Muscle of leg (tissue), 11 donors: ENCODE data around the gene NBPF3. TPM values are rescaled to one million over a fixed set of nuclear protein-coding genes. Genes with fewer than 3 reads are reported as not detected.
"Not testable (repeated sequence)": the region's sequence is repeated elsewhere in the genome, so short reads cannot be mapped to it uniquely, and the experiment has no call there.

ENCODE experiments used
- DNase-seq: peaks from one replicate; pipeline ENCODE4 v3.0.0; 2013
- H3K27ac ChIP-seq: one replicate; pipeline ENCODE4 v1.5.1; 2013; ENCODE audit warnings: mild to moderate bottlenecking, low read length, control low read depth
- H3K27me3 ChIP-seq: one replicate; pipeline ENCODE4 v1.6.1; 2013; ENCODE audit warnings: low read length; ENCODE audit not compliant: control insufficient read depth, insufficient read depth
- H3K36me3 ChIP-seq: one replicate; pipeline ENCODE4 v1.6.1; 2013; ENCODE audit warnings: low read length; ENCODE audit not compliant: control insufficient read depth, insufficient read depth
- H3K4me1 ChIP-seq: one replicate; pipeline ENCODE4 v1.6.1; 2013; ENCODE audit warnings: low read length; ENCODE audit not compliant: control insufficient read depth, insufficient read depth
- H3K4me3 ChIP-seq: one replicate; pipeline ENCODE4 v1.5.1; 2013; ENCODE audit warnings: low read length, control low read depth
- H3K9me3 ChIP-seq: replicated peaks from 2 replicates; pipeline ENCODE4 v1.6.1; 2013; ENCODE audit warnings: low read depth, low read length; ENCODE audit not compliant: control insufficient read depth
- WGBS: methylation state at CpG from one replicate; pipeline ENCODE4 v1.1.5; 2013; ENCODE audit warnings: missing lambda C conversion rate; ENCODE audit not compliant: insufficient coverage; 5-methylcytosine and 5-hydroxymethylcytosine counted together
- polyA plus RNA-seq, 8 donors: library from polyadenylated mRNA; unstranded; fragments of 120-200 nt; gene quantifications; one replicate each; pipeline versions ENCODE4 v1.2.1 to v1.2.3, GENCODE V29; 2013; ENCODE audit warnings: inconsistent platforms in 1 of 8, low replicate concordance in 1 of 8; ENCODE audit not compliant: insufficient read length in 8 of 8, insufficient read depth in 1 of 8
- total RNA-seq: library from RNA; stranded (reverse); fragments of 120-200 nt; gene quantifications from one replicate; pipeline ENCODE4 v1.2.4, GENCODE V29; 2013

Gene NBPF3
- total and polyA plus RNA-seq, 9 donors: 4.4 to 11.4 (median 7.1) TPM

DNA sequence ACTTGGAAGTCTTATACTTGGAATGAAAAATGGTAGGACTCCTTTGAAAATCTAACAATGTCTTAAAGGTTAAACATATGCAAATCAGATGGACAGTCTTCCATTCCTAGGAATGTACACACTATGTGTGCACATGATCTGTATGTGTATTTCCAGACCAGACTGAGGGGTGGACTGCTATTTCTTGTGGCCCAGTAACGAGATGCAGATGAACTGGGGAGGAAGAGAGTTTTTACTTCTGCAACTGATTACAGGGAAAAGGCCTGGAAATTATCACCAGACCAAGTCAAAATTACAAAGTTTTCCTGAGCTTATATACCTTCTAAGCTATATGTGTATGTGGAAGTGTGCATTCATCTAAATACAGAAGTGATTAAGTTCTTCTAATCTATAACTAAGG lies 17.7 kb downstream of the NBPF3 start:
- Histone ChIP-seq H3K4me1 (no peaks in the 10 kb centered on the region), H3K27me3 (no peaks in the 10 kb centered on the region), H3K27ac (no peak overlapping the region), H3K36me3 (peaks cover 8% of the 10 kb centered on the region), H3K9me3 (no peaks in the 10 kb centered on the region), H3K4me3 (no peak overlapping the region)
- WGBS: no CpG with 5 or more reads among the region's 1 CpG
- no peak for DNase-seq

DNA sequence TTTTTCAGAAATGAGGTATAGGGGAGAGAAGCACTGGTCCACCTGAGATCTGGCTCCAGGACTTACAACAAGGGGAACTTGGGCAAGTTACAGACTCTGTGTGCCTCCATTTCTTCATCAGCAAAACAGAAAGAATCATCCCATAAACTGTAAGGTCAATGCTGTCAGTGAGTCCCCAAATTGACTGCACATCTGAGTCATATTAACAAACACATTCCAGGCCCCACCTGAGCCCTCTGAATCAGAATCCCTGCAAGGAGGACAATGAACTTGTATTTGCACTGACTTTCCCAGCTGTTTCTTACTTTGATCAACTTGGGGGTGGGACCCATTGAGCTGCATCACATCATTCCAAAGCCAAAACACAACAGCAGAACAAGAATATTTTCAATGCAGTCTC lies 25.2 kb downstream of the NBPF3 start:
- H3K9me3 ChIP-seq, H3K36me3 ChIP-seq, H3K27me3 ChIP-seq, DNase-seq, H3K27ac ChIP-seq, H3K4me3 ChIP-seq, H3K4me1 ChIP-seq: not testable (repeated sequence)

DNA sequence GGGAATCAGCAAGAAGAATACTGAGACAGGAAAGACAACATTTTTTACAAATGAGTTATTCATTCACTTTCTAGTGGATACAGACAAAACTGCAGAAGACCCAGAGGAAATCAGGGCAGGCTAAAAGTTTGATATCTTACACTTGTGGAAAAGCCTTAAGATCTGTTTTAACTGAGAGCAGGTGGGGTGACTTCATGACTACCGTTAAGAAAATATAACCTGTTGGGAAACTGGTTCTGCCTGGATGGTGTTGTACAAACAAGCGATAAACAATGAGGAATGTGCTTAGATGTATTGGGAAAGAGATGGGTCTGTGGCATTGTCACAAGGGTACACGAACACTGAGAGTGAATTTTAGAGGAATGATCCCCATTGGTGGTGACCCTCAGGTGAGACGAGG lies 28.0 kb downstream of the NBPF3 start:
- WGBS: 69% methylated on average over 3 of the region's 4 CpGs
- H3K4me3 ChIP-seq, DNase-seq, H3K36me3 ChIP-seq, H3K9me3 ChIP-seq, H3K27ac ChIP-seq, H3K27me3 ChIP-seq: not testable (repeated sequence)
- peaks cover 12% of the 10 kb centered on the region for H3K4me1 ChIP-seq

DNA sequence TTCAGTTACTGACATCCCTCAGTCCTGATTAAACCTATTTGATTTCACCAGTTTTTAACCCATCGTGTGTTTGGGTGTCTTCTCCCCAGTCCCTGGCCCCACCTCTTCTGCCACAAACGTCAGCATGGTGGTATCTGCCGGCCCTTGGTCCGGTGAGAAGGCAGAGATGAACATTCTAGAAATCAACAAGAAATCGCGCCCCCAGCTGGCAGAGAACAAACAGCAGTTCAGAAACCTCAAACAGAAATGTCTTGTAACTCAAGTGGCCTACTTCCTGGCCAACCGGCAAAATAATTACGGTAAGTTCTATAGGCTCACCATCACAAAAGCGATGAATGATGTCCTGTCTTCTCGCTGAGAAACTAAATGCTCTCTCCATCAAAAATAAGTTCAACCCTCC lies 28.7 kb downstream of the NBPF3 start:
- Histone ChIP-seq H3K36me3 (peaks cover 4% of the 10 kb centered on the region), H3K27me3 (no peaks in the 10 kb centered on the region), H3K4me1 (peaks cover 16% of the 10 kb centered on the region), H3K27ac (no peak overlapping the region), H3K9me3 (no peaks in the 10 kb centered on the region), H3K4me3 (no peak overlapping the region)
- no peak for DNase-seq
- 29% methylated on average over 6 of the region's 10 CpGs for WGBS

DNA sequence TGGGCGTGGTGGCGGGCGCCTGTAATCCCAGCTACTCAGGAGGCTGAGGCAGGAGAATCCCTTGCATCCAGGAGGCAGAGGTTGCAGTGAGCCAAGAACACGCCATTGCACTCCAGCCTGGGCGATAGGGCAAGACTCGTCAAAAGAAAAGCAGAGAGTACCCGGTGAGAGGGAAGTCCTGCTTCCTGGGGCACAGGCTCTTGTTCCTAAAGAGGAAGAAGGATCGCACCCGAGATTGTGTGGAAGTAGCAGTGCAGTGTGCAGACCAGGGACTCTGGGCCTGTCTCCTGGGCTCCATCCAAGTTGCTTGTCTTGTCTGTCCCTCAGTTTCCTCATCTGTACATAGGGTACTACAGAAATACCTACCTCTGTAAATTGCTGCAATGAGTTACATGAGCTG lies 29.6 kb downstream of the NBPF3 start:
- peaks cover 16% of the 10 kb centered on the region for H3K4me1 ChIP-seq
- no peak overlapping the region for H3K4me3 ChIP-seq
- H3K27me3 ChIP-seq: no peaks in the 10 kb centered on the region
- H3K36me3 ChIP-seq: peaks cover 6% of the 10 kb centered on the region
- WGBS: 92% methylated on average over 7 of the region's 9 CpGs
- H3K27ac ChIP-seq: no peak overlapping the region
- no peak for DNase-seq
- H3K9me3 ChIP-seq: no peaks in the 10 kb centered on the region

DNA sequence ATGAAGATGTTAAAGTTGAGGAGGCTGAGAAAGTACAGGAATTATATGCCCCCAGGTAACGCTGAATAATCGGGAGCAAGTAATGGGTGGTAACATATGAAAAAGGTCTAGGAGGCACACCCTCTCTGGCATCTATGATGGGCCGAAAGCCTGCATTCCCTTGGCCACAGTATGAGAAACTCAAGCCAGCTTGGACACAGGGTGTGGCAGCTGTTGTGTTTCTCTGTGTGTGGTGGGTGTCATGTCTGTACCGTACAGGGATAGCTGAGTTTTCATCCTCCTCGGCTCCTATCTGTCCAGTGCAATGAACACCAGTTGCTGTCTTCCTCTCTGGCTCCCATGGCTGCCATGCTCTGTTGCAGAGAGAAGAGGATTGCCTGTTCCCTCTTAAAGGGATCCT lies 32.9 kb downstream of the NBPF3 start:
- 94% methylated on average over 4 of the region's 5 CpGs for whole genome bisulfite sequencing
- H3K4me1 ChIP-seq: peaks cover 16% of the 10 kb centered on the region

DNA sequence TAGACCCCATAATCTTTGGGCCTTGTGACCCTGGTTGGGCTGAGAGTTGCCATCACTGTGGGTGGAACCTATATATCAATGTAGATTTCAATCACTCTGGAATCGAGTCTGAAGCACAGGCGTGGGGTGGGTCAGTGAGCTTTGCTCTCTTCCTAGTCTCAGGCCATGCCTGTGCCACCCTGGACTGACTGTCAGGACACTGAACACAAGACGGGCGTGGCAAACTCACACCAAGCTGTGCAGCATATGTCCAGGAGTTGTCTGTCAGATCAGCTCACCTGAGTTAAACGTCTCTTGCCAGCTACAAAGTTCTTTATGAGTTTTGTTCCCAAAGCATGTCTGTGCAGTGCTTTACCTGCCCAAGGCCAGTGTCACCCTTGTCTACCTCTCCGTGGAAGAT lies 38.4 kb downstream of the NBPF3 start:
- no peak for DNase-seq
- H3K4me3 ChIP-seq: no peak overlapping the region
- H3K27me3 ChIP-seq: no peaks in the 10 kb centered on the region
- no peaks in the 10 kb centered on the region for H3K9me3 ChIP-seq
- H3K36me3 ChIP-seq: peaks cover 9% of the 10 kb centered on the region
- no peak overlapping the region for H3K27ac ChIP-seq
- WGBS: 94% methylated on average over 6 of the region's 6 CpGs
- H3K4me1 ChIP-seq: no peaks in the 10 kb centered on the region

More for the DNA sequence above, 32.9 kb downstream of the NBPF3 start:
- H3K4me3 ChIP-seq: no peak overlapping the region
- no peaks in the 10 kb centered on the region for H3K27me3 ChIP-seq
- peaks cover 6% of the 10 kb centered on the region for H3K36me3 ChIP-seq
- peak; percentile 48 for DNase-seq
- no peak overlapping the region for H3K27ac ChIP-seq
- H3K9me3 ChIP-seq: no peaks in the 10 kb centered on the region

DNA sequence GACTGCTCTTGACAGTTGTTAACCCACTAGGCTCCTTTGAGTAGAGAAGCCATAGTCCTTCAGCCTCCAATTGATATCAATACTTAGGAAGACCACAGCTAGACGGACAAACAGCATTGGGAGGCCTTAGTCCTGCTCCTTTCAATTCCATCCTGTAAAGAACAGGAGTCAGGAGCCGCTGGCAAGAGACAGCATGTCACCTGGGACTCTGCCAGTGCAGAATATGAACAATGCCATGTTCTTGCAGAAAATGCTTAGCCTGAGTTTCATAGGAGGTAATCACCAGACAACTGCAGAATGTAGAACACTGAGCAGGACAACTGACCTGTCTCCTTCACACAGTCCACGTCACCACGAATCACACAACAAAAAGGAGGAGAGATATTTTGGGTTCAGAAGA lies 43.9 kb downstream of the NBPF3 start:
- not testable (repeated sequence) for H3K4me3 ChIP-seq, H3K27ac ChIP-seq, H3K9me3 ChIP-seq, H3K27me3 ChIP-seq, DNase-seq, H3K36me3 ChIP-seq, H3K4me1 ChIP-seq
- no CpG with 5 or more reads among the region's 4 CpGs for WGBS

DNA sequence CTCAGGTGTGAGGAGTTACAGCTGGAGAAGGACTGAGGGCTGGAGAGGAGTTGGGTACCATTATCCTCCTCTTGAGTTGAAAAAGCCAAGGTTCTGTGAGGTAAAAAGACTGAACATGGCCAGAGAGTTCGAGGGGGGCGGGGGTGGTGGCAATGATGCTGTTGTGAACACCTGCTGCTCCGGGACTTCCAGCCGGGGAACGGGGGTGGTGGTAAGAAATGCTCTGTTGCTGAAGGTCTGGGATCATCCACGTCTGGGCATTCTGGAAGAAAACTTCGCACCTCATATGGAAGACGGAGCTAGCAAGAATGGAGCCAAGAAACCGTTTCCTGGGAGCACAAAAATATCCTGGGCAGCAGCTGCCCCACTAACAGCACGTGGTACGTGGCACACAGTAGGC lies 49.2 kb downstream of the NBPF3 start:
- 81% methylated on average over 11 of the region's 11 CpGs for WGBS
- no peaks in the 10 kb centered on the region for H3K36me3 ChIP-seq
- no peak for DNase-seq
- H3K27ac ChIP-seq: no peak overlapping the region
- H3K4me3 ChIP-seq: no peak overlapping the region
- peaks cover 6% of the 10 kb centered on the region for H3K4me1 ChIP-seq
- H3K27me3 ChIP-seq: peaks cover 14% of the 10 kb centered on the region
- H3K9me3 ChIP-seq: no peaks in the 10 kb centered on the region

DNA sequence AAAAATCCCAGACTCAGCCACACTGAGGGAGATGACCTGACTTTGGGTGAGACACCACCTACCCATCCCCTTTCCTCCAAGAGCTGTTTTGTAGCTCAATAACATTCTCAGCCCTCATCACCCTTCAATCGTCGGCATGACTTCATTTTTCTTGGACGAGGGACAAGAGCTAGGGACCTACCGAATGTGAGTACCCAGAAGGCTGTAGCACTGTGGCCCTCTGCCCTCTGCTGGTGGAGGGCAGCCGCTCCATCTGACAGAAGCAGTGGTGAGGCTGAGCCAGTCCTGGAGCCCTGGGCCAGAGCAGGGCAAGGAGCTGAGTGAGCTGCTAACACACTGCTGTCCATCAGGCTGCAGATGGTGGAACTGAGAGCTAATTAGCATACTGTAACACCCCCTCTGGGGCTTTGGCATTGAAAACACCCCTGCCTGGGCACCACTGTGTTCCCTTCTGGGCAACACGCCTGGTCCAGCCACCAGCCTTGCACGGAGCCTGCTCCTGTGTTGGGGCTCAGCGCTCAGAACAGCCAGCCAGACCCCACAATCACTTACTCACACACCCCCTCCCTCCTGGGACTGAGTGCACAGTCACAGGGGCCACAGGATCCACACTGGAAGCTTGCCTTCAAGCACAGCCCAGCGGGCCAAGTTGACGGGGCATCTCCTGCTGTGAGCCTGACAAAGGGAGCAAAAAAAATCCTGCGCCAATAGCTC lies 51.0 kb downstream of the NBPF3 start:
- no peak for DNase-seq
- H3K27me3 ChIP-seq: peaks cover 14% of the 10 kb centered on the region
- H3K4me1 ChIP-seq: peaks cover 6% of the 10 kb centered on the region
- 70% methylated on average over 10 of the region's 11 CpGs for WGBS
- H3K9me3 ChIP-seq: no peaks in the 10 kb centered on the region
- H3K4me3 ChIP-seq: no peak overlapping the region
- H3K27ac ChIP-seq: no peak overlapping the region
- no peaks in the 10 kb centered on the region for H3K36me3 ChIP-seq
